Measurements from ENCODE around the gene FAM216B.

Gene FAM216B

DNA sequence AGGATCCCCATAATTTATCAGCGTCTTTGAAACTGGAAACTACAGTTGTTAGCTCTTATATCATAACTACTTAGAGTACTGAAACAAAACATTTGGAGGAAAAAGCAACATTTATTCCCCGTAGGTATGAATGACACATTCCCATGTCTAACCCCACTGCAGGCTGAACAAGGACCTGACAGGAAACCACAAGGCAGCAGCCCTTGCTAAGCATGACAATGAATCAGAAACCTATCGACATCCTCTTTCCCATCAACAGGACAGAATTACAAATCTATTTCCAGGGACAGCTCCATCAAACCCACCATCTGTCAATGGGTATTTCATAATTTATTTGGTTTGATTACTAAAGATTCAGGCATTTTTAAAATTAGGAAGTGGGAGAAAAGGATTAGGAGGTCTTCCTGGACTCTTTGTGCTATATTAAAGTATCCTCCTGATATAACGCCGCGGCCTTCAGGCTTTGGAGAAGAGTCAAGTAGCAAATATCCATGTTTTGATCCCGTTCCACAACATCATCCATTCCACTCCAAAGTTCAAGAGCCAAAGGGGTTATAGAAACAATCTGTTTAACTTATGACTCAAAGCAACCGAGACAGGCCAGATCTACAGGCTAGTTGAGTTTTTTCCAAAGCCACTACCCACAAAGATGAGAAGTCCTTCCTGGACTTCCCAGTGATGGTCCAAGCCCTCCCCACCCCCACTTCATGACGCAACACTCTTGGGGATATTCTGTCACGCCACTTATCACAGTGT lies 51.1 kb downstream of the FAM216B start:
- no peak for DNase-seq (ENCODE audit: low spot score)

DNA sequence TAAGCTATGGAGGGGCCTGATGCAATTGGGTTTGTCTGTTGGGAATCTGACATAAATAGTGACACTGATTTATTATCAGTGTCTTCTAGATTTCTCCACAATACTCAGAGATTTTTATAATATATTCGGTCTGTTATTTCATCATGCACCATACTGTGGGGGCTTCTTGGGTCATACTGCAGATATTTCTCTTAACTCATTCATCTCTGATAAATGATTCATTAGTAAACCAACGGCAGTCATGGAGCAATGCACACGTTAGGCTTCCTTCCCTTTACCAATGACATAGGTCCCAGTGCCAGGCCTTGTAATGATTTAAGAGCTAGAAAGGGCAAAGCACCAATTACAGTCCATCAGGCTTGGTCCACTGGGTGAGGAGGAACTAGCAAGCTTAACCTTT lies 53.6 kb downstream of the FAM216B start:
- no peak for DNase-seq (ENCODE audit: low spot score)

DNA sequence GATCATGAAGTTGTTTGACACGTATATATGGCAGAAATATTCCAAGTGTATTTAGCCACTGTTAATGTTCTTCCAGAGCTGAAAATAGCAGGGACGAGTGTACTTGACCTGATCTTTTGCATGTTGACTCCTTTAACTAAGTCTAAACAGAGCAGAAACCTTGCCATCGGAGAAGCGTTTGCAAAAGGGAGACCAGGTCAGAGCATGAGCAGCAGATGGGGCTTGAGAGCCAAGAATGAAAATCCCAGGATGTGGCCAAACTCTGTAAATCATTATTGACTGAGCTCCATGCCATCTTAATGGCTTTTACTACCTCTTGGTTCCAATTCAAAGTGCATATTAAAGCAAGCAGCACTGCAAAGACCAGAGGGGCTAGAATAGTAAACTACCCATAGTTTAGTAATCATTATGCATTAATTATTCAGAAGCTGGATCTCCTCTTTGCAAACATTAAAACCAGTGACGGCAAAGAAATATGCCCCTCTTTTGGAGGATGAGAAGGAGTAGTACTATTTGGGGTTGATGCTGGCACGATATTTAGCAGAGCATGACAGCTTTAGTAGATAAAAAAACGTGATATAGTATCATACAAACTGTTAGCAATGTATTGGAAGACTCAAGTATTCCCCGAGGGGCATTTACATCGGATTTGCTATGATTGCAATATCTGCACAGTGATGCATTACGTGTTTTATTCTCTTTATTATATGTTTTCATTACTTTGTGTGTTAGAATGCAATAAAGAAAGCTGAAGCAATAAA lies 55.7 kb downstream of the FAM216B start:
- DNase-seq (ENCODE audit: low spot score), result no peak
